ENCODE measurements around the gene GPR42.

Gene GPR42

DNA sequence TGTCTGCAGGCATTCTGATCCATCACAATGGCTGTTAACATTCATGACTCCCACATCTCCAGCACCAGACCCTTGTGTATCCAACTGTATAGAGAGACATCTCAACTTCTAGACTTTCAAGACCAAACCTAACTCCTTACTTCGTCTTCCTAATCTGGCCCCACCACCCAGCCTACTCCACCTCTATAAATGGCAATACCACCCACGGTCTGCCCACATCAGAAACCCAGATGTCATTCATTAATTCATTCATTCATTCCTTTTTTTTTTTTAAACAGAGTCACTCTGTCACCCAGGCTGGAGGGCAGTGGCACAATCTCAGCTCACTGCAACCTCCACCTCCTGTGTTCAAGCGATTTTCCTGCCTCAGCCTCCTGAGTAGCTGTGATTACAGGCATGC lies 10.4 kb downstream of the GPR42 start:
- WGBS, 2 experiments (ENCODE audit: insufficient coverage in 2 of 2), result 56 to 68% methylated on average over 2 to 3 of the region's 3 CpGs
- H3K27ac ChIP-seq (ENCODE audit: low read depth, low read length, severe bottlenecking), result no peak overlapping the region

DNA sequence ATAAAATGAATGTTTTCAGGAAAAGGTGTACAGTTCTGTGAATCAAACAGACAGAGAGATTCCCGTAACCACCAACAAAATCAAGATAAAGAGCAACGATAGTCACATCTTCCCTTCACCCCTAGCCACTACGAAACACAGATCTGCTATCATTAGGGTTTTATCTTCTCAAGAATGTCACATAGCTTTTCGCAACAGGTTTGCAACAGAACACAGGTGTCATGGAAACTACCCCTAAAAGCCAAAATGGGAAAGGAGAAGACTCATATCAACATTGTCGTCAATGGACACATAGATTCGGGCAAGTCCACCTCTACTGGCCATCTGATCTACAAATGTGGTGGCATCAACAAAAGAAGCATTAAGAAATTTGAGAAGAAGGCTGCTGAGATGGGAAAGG lies 11.1 kb downstream of the GPR42 start:
- Histone ChIP-seq H3K36me3 (ENCODE audit: control insufficient read depth, insufficient read depth, low read length) (no peaks in the 10 kb centered on the region), H3K4me3 (ENCODE audit: extremely low read depth, insufficient read depth, low read length, poor library complexity, severe bottlenecking) (no peak overlapping the region), H3K27ac (ENCODE audit: low read depth, low read length, severe bottlenecking) (no peak overlapping the region), H3K4me1 (ENCODE audit: control insufficient read depth, insufficient read depth, low read length, poor library complexity, severe bottlenecking) (no peaks in the 10 kb centered on the region), H3K9me3 (ENCODE audit: control insufficient read depth, low read length) (peaks cover 23% of the 10 kb centered on the region)
- WGBS, 2 experiments (ENCODE audit: insufficient coverage in 2 of 2), result 92 to 100% methylated on average over 3 to 6 of the region's 6 CpGs

More for the DNA sequence above, 10.4 kb downstream of the GPR42 start:
- Histone ChIP-seq H3K9me3 (ENCODE audit: control insufficient read depth, low read length) (peaks cover 23% of the 10 kb centered on the region), H3K4me1 (ENCODE audit: control insufficient read depth, insufficient read depth, low read length, poor library complexity, severe bottlenecking) (no peaks in the 10 kb centered on the region), H3K36me3 (ENCODE audit: control insufficient read depth, insufficient read depth, low read length) (no peaks in the 10 kb centered on the region), H3K4me3 (ENCODE audit: extremely low read depth, insufficient read depth, low read length, poor library complexity, severe bottlenecking) (no peak overlapping the region)

DNA sequence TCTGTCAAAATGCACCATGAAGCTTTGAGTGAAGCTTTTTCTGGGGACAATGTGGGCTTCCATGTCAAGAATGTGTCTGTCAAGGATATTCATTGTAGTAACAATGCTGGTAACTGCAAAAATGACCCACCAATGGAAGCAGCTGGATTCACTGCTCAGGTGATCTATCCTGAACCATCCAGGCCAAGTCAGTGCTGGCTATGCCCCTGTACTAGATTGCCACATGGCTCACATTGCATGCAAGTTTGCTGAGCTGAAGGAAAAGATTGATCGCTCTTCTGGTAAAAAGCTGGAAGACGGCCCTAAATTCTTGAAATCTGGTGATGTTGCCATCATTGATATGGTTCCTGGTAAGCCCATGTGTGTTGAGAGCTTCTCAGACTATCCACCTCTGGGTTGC lies 12.7 kb downstream of the GPR42 start:
- Histone ChIP-seq H3K36me3 (ENCODE audit: control insufficient read depth, insufficient read depth, low read length) (no peaks in the 10 kb centered on the region), H3K9me3 (ENCODE audit: control insufficient read depth, low read length) (peaks cover 35% of the 10 kb centered on the region), H3K4me3 (ENCODE audit: extremely low read depth, insufficient read depth, low read length, poor library complexity, severe bottlenecking) (no peak overlapping the region), H3K27ac (ENCODE audit: low read depth, low read length, severe bottlenecking) (no peak overlapping the region), H3K4me1 (ENCODE audit: control insufficient read depth, insufficient read depth, low read length, poor library complexity, severe bottlenecking) (no peaks in the 10 kb centered on the region)
- WGBS, 2 experiments (ENCODE audit: insufficient coverage in 2 of 2), result 91% methylated on average over 2 of the region's 2 CpGs

GRCh38 chr19:35388277-35389054 lies 17.6 kb downstream of the GPR42 start:
- Histone ChIP-seq H3K36me3 (ENCODE audit: control insufficient read depth, insufficient read depth, low read length) (no peaks in the 10 kb centered on the region), H3K4me1 (ENCODE audit: control insufficient read depth, insufficient read depth, low read length, poor library complexity, severe bottlenecking) (no peaks in the 10 kb centered on the region), H3K27ac (ENCODE audit: low read depth, low read length, severe bottlenecking) (no peak overlapping the region), H3K4me3 (ENCODE audit: extremely low read depth, insufficient read depth, low read length, poor library complexity, severe bottlenecking) (no peak overlapping the region), H3K9me3 (ENCODE audit: control insufficient read depth, low read length) (peaks cover 39% of the 10 kb centered on the region)
- 94 to 100% methylated on average over 4 to 5 of the region's 6 CpGs for WGBS, 2 experiments (ENCODE audit: insufficient coverage in 2 of 2)

- H3K4me1 ChIP-seq (ENCODE audit: control insufficient read depth, insufficient read depth, low read length, poor library complexity, severe bottlenecking), result no peaks in the 10 kb centered on the region
- H3K27ac ChIP-seq (ENCODE audit: low read depth, low read length, severe bottlenecking), result no peak overlapping the region
- no peaks in the 10 kb centered on the region for H3K36me3 ChIP-seq (ENCODE audit: control insufficient read depth, insufficient read depth, low read length)
- H3K4me3 ChIP-seq (ENCODE audit: extremely low read depth, insufficient read depth, low read length, poor library complexity, severe bottlenecking), result no peak overlapping the region
- 81 to 96% methylated on average over 4 to 5 of the region's 6 CpGs for WGBS, 2 experiments (ENCODE audit: insufficient coverage in 2 of 2)
- peaks cover 33% of the 10 kb centered on the region for H3K9me3 ChIP-seq (ENCODE audit: control insufficient read depth, low read length)
Measured at GRCh38 chr19:35389192-35389861, 18.5 kb downstream of the GPR42 start.

DNA sequence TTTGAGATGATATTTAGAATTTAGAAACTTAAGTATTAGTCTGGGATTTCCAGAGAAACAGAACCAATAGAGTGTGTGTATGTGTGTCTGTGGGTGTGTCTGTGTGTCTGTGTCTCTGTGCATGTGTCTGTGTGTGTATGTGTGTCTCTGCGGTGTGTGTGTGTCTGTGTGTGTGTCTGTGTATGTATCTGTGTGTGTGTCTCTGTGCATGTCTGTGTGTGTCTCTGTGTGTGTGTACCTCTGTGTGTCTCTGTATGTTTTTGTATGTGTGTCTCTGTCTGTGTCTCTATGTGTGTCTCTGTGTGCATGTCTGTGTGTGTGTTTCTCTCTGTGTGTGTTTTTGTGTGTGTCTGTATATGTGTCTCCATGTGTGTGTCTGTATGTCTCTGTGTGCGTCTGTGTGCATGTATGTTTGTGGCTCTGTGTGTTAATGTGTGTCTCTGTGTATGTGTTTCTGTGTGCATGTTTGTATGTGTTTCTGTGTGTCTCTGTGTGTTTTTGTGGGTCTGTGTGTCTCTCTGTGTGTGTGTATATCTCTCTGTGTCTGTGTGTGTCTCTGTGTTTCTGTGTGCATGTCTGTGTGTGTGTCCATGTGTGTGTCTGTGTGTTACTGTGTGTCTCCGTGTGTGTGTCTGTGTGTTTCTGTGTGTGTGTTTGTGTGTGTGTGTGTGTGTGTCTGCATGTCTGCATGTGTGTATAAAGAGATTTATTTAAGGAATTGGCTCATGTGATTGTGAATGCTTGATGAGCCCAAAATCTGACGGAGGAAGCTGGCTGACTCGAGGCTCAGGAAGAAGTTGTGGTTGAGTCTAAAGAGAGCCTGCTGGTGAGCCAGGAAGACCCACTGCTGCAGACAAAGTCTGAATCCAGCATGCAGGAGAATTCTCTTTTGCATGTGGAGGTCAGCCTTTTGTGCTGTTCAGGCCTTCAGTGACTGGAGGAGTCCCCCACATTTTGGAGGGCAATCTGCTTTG lies 22.2 kb downstream of the GPR42 start:
- no peak overlapping the region for H3K27ac ChIP-seq (ENCODE audit: low read depth, low read length, severe bottlenecking)
- H3K36me3 ChIP-seq (ENCODE audit: control insufficient read depth, insufficient read depth, low read length), result no peaks in the 10 kb centered on the region
- H3K9me3 ChIP-seq (ENCODE audit: control insufficient read depth, low read length), result peaks cover 15% of the 10 kb centered on the region
- H3K4me3 ChIP-seq (ENCODE audit: extremely low read depth, insufficient read depth, low read length, poor library complexity, severe bottlenecking), result no peak overlapping the region
- H3K4me1 ChIP-seq (ENCODE audit: control insufficient read depth, insufficient read depth, low read length, poor library complexity, severe bottlenecking), result no peaks in the 10 kb centered on the region
- 80 to 84% methylated on average over 5 of the region's 5 CpGs for WGBS, 2 experiments (ENCODE audit: insufficient coverage in 2 of 2)

GRCh38 chr19:35395382-35396199 lies 24.7 kb downstream of the GPR42 start:
- Histone ChIP-seq H3K4me3 (ENCODE audit: extremely low read depth, insufficient read depth, low read length, poor library complexity, severe bottlenecking) (no peak overlapping the region), H3K9me3 (ENCODE audit: control insufficient read depth, low read length) (no peaks in the 10 kb centered on the region), H3K27ac (ENCODE audit: low read depth, low read length, severe bottlenecking) (no peak overlapping the region), H3K36me3 (ENCODE audit: control insufficient read depth, insufficient read depth, low read length) (no peaks in the 10 kb centered on the region), H3K4me1 (ENCODE audit: control insufficient read depth, insufficient read depth, low read length, poor library complexity, severe bottlenecking) (no peaks in the 10 kb centered on the region)
- WGBS, 2 experiments (ENCODE audit: insufficient coverage in 2 of 2), result 62 to 64% methylated on average over 11 to 14 of the region's 19 CpGs

DNA sequence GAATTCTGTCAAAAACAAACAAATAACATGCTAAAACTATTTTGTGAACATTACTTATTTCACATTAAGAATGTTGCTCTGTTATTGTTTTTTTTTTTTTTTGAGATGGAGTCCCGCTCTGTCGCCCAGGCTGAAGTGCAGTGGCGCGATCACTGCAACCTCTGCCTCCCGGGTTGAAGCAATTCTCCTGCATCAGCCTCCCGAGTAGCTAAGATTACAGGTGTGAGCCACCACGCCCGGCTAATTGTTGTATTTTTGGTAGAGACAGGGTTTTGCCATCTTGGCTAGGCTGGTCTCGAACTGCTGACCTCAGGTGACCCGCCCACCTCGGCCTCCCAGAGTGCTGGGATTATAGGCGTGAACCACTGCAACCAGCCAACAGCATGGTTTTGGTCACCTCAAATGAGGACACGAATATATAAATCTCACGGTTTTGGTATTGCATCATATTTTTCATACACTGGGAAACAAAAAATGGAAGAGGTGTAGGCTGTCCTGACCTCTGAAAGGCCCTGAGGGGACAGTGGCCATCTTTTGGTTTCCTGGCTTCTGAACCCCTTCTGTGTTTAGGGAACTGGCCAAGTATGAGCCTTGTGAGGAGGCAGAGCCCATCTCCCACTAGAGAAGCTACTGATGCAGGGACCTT lies 25.5 kb downstream of the GPR42 start:
- H3K9me3 ChIP-seq (ENCODE audit: control insufficient read depth, low read length), result no peaks in the 10 kb centered on the region
- WGBS, 2 experiments (ENCODE audit: insufficient coverage in 2 of 2), result 94 to 97% methylated on average over 13 to 14 of the region's 14 CpGs

GRCh38 chr19:35397064-35397463 lies 26.2 kb downstream of the GPR42 start:
- no peak overlapping the region for H3K27ac ChIP-seq (ENCODE audit: low read depth, low read length, severe bottlenecking)
- no peak overlapping the region for H3K4me3 ChIP-seq (ENCODE audit: extremely low read depth, insufficient read depth, low read length, poor library complexity, severe bottlenecking)
- WGBS, 2 experiments (ENCODE audit: insufficient coverage in 2 of 2), result 94 to 95% methylated on average over 6 of the region's 6 CpGs
- no peaks in the 10 kb centered on the region for H3K9me3 ChIP-seq (ENCODE audit: control insufficient read depth, low read length)
- H3K36me3 ChIP-seq (ENCODE audit: control insufficient read depth, insufficient read depth, low read length), result no peaks in the 10 kb centered on the region
- no peaks in the 10 kb centered on the region for H3K4me1 ChIP-seq (ENCODE audit: control insufficient read depth, insufficient read depth, low read length, poor library complexity, severe bottlenecking)

More for the DNA sequence above, 25.5 kb downstream of the GPR42 start:
- Histone ChIP-seq H3K4me1 (ENCODE audit: control insufficient read depth, insufficient read depth, low read length, poor library complexity, severe bottlenecking) (no peaks in the 10 kb centered on the region), H3K27ac (ENCODE audit: low read depth, low read length, severe bottlenecking) (no peak overlapping the region), H3K36me3 (ENCODE audit: control insufficient read depth, insufficient read depth, low read length) (no peaks in the 10 kb centered on the region), H3K4me3 (ENCODE audit: extremely low read depth, insufficient read depth, low read length, poor library complexity, severe bottlenecking) (no peak overlapping the region)

Data from mesodermal cell (in vitro differentiated cells).